Neural progenitor cell (in vitro differentiated cells): ENCODE data around the gene FAM98C. TPM values are rescaled to one million over a fixed set of nuclear protein-coding genes. Genes with fewer than 3 reads are reported as not detected.

Experiments
- DNase-seq: peaks from one replicate; pipeline ENCODE4 v3.0.0-alpha.2; 2016; ENCODE audit warnings: low spot score
- H2AFZ ChIP-seq: fragments of 200-600 bp; sonication (generic); replicated peaks from 2 replicates; pipeline ENCODE4 v1.6.1; 2016; ENCODE audit warnings: antibody characterized with exemption
- H3F3A ChIP-seq: fragments of 200-600 bp; sonication (generic); 2 replicates; pipeline ENCODE4 v1.6.1; 2016; ENCODE audit warnings: antibody characterized with exemption, low read depth
- H3K27ac ChIP-seq: fragments of 200-600 bp; sonication (generic); 2 replicates; pipeline ENCODE4 v1.5.1; 2016; ENCODE audit warnings: mild to moderate bottlenecking
- H3K27me3 ChIP-seq: fragments of 200-600 bp; sonication (generic); 2 replicates; pipeline ENCODE4 v1.6.1; 2016; ENCODE audit warnings: mild to moderate bottlenecking, moderate library complexity
- H3K36me3 ChIP-seq: fragments of 200-600 bp; sonication (generic); 2 replicates; pipeline ENCODE4 v1.5.1; 2016
- H3K4me1 ChIP-seq: fragments of 200-600 bp; sonication (generic); 2 replicates; pipeline ENCODE4 v1.6.1; 2016; ENCODE audit warnings: mixed run types
- H3K4me2 ChIP-seq: fragments of 200-600 bp; sonication (generic); 2 replicates; pipeline ENCODE4 v1.6.1; 2016
- H3K4me3 ChIP-seq: fragments of 200-600 bp; sonication (generic); 2 replicates; pipeline ENCODE4 v1.5.1; 2016
- H3K79me2 ChIP-seq: fragments of 200-600 bp; sonication (generic); 2 replicates; pipeline ENCODE4 v1.6.1; 2016; ENCODE audit warnings: low read depth
- H3K9ac ChIP-seq: fragments of 200-600 bp; sonication (generic); 2 replicates; pipeline ENCODE4 v1.6.1; 2016
- H3K9me3 ChIP-seq: fragments of 200-600 bp; sonication (generic); 2 replicates; pipeline ENCODE4 v1.5.1; 2016; ENCODE audit warnings: low read depth
- H4K20me1 ChIP-seq: fragments of 200-600 bp; sonication (generic); 2 replicates; pipeline ENCODE4 v1.6.1; 2016; ENCODE audit warnings: low read depth
- H3K27ac Mint-ChIP-seq: 3 replicates; pipeline ENCODE4 v1.8.0; 2021; ENCODE audit warnings: mixed read lengths
- H3K27me3 Mint-ChIP-seq: 2 replicates; pipeline ENCODE4 v1.8.0; 2022; ENCODE audit warnings: low read depth, mild to moderate bottlenecking, inconsistent platforms, moderate library complexity, mixed read lengths; ENCODE audit not compliant: insufficient read depth
- H3K36me3 Mint-ChIP-seq: 3 replicates; pipeline ENCODE4 v1.8.0; 2021; ENCODE audit warnings: mixed read lengths
- H3K4me1 Mint-ChIP-seq: 3 replicates; pipeline ENCODE4 v1.8.0; 2021; ENCODE audit warnings: mixed read lengths
- H3K4me3 Mint-ChIP-seq: 3 replicates; pipeline ENCODE4 v1.8.0; 2021; ENCODE audit warnings: mild to moderate bottlenecking, moderate library complexity, mixed read lengths
- H3K9me3 Mint-ChIP-seq: 3 replicates; pipeline ENCODE4 v1.8.0; 2020; ENCODE audit warnings: mixed read lengths
- EZH2 ChIP-seq: fragments of 200-600 bp; sonication (generic); IDR thresholded peaks from 2 replicates; pipeline ENCODE4 v1.6.1; 2017; ENCODE audit warnings: antibody characterized with exemption, mild to moderate bottlenecking, moderate library complexity
- EZH2phosphoT487 ChIP-seq: fragments of 200-600 bp; sonication (generic); IDR thresholded peaks from 2 replicates; pipeline ENCODE4 v1.6.1; 2017; ENCODE audit warnings: antibody characterized with exemption
- total RNA-seq: library from RNA; depleted of rRNA; stranded (reverse); fragments of >200 nt; gene quantifications from 2 replicates; pipeline ENCODE4 v1.2.3, GENCODE V29; 2015; ENCODE audit warnings: low replicate concordance
- TF ChIP-seq, protein P1 (sequence below): fragments of 200-600 bp; sonication (generic); IDR thresholded peaks from 2 replicates; pipeline ENCODE4 v1.5.1; 2017; ENCODE audit warnings: antibody characterized with exemption, mild to moderate bottlenecking

Gene FAM98C
- total RNA-seq, 1 donor from 2014 or later, result 3.5 TPM

DNA sequence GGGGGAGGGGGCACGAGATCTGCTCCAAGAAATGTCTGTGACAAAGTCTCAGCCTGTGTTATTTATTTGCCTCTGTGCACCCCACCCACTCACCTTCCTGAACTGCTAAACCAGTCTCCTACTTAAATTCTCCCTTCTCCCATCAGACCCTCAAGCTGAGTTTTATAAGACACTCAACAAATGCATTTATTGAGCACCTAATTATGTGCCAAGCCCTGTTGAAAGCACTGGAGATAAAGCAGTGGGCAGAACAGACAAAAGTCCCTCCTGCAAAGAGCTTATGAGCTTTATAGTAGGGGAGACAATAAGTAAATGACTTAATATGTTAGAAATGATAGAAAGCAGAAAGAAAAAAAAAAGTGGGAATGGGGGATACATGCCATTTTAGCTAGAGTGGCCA, 3.4 kb upstream of the FAM98C start:
- Histone ChIP-seq H3K4me1 (no peaks in the 10 kb centered on the region), H3K79me2 (no peaks in the 10 kb centered on the region), H3K36me3 (no peaks in the 10 kb centered on the region), H3K9ac (no peak overlapping the region), H3K9me3 (no peaks in the 10 kb centered on the region), H2AFZ (no peak overlapping the region), H3K4me3 (no peak overlapping the region), H3K27ac (no peak overlapping the region), H3K4me2 (no peak overlapping the region), H3K27me3 (peaks cover 48% of the 10 kb centered on the region), H3F3A (peaks cover 10% of the 10 kb centered on the region), H4K20me1 (no peaks in the 10 kb centered on the region)
- Mint-ChIP-seq H3K4me3 (no peak overlapping the region), H3K36me3 (peaks cover 11% of the 10 kb centered on the region), H3K27ac (no peak overlapping the region), H3K27me3 (peaks cover 13% of the 10 kb centered on the region), H3K4me1 (peaks cover 3% of the 10 kb centered on the region), H3K9me3 (peaks cover 7% of the 10 kb centered on the region)
- TF ChIP-seq EZH2phosphoT487 (no peak), EZH2 (no peak)
- TF ChIP-seq, protein P1, sequence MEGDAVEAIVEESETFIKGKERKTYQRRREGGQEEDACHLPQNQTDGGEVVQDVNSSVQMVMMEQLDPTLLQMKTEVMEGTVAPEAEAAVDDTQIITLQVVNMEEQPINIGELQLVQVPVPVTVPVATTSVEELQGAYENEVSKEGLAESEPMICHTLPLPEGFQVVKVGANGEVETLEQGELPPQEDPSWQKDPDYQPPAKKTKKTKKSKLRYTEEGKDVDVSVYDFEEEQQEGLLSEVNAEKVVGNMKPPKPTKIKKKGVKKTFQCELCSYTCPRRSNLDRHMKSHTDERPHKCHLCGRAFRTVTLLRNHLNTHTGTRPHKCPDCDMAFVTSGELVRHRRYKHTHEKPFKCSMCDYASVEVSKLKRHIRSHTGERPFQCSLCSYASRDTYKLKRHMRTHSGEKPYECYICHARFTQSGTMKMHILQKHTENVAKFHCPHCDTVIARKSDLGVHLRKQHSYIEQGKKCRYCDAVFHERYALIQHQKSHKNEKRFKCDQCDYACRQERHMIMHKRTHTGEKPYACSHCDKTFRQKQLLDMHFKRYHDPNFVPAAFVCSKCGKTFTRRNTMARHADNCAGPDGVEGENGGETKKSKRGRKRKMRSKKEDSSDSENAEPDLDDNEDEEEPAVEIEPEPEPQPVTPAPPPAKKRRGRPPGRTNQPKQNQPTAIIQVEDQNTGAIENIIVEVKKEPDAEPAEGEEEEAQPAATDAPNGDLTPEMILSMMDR, result no peak
- no peak for DNase-seq

DNA sequence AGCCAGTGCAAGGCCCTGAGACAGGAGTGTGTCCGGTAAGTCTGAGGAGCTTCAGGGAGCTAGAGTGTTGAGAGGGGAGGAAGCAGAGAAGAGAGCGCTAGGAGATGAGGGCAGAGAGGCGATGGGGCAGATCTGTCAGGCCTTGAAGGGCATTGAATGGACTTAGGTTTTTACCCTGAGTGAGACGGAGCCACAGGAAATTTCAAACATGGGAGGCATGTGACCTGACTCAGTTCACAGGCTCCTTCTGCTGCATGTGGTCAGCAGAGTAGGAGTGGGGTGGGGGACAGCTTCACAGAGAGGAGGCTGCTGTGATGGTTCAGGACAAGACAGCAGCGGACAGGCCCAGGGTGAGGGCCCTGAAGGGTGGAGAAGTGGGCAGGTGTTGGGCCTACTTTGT, 2.5 kb upstream of the FAM98C start:
- Mint-ChIP-seq H3K4me1 (peaks cover 3% of the 10 kb centered on the region), H3K27me3 (peaks cover 13% of the 10 kb centered on the region), H3K4me3 (peak overlapping the region; percentile 39), H3K36me3 (peaks cover 6% of the 10 kb centered on the region), H3K27ac (no peak overlapping the region), H3K9me3 (peaks cover 3% of the 10 kb centered on the region)
- no peak for DNase-seq
- Histone ChIP-seq H3K4me1 (no peaks in the 10 kb centered on the region), H4K20me1 (no peaks in the 10 kb centered on the region), H3K4me2 (no peak overlapping the region), H3F3A (peaks cover 10% of the 10 kb centered on the region), H3K4me3 (no peak overlapping the region), H2AFZ (no peak overlapping the region), H3K9me3 (no peaks in the 10 kb centered on the region), H3K27me3 (peaks cover 44% of the 10 kb centered on the region), H3K36me3 (no peaks in the 10 kb centered on the region), H3K27ac (no peak overlapping the region), H3K79me2 (no peaks in the 10 kb centered on the region), H3K9ac (no peak overlapping the region)
- TF ChIP-seq EZH2 (no peak), EZH2phosphoT487 (no peak)
- TF ChIP-seq, protein P1, result no peak

DNA sequence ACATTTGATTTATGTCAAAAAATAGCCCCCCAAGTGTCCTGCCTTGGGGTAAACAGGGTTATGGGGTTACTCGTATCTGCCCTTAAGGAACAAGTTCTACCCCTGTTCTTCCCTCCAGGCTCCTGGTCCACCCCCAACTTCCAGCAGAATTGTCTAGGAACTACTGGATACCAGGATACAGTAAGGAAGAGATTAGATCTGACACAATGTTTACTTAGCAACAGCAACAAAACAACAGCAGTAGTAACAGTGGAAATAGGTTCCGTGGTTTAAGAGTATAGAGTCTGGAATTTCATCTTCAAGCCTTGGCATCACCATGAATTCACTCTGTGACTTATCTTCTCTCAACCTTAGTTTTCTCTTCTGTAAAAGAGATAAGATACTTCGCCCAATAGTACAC, 1.7 kb upstream of the FAM98C start:
- Histone ChIP-seq H4K20me1 (no peaks in the 10 kb centered on the region), H3K27me3 (peaks cover 44% of the 10 kb centered on the region), H3K9ac (no peak overlapping the region), H3K4me3 (no peak overlapping the region), H3K36me3 (no peaks in the 10 kb centered on the region), H3K27ac (no peak overlapping the region), H2AFZ (no peak overlapping the region), H3K4me1 (no peaks in the 10 kb centered on the region), H3F3A (peaks cover 10% of the 10 kb centered on the region), H3K9me3 (no peaks in the 10 kb centered on the region), H3K79me2 (no peaks in the 10 kb centered on the region), H3K4me2 (no peak overlapping the region)
- DNase-seq, result no peak
- Mint-ChIP-seq H3K4me1 (peaks cover 3% of the 10 kb centered on the region), H3K36me3 (peaks cover 6% of the 10 kb centered on the region), H3K4me3 (no peak overlapping the region), H3K27ac (no peak overlapping the region), H3K27me3 (peaks cover 13% of the 10 kb centered on the region), H3K9me3 (peaks cover 3% of the 10 kb centered on the region)
- TF ChIP-seq, protein P1, result no peak
- TF ChIP-seq EZH2phosphoT487 (no peak), EZH2 (no peak)
